Activated naive CD8-positive, alpha-beta T cell treated with anti-CD3 and anti-CD28 coated beads for 36 hours (primary cell): ENCODE measurements around the gene VMP1. TPM values are rescaled to one million over a fixed set of nuclear protein-coding genes. Genes with fewer than 3 reads are reported as not detected.

Experiments used
- DNase-seq: peaks from one replicate; pipeline ENCODE4 v3.0.0; 2021
- H3K27ac Mint-ChIP-seq: one replicate; pipeline ENCODE4 v1.8.0; 2022; ENCODE audit warnings: mild to moderate bottlenecking, moderate library complexity, mixed read lengths
- H3K27me3 Mint-ChIP-seq: one replicate; pipeline ENCODE4 v1.8.0; 2022; ENCODE audit warnings: mild to moderate bottlenecking, mixed read lengths
- H3K36me3 Mint-ChIP-seq: one replicate; pipeline ENCODE4 v1.8.0; 2021; ENCODE audit warnings: mild to moderate bottlenecking, mixed read lengths
- H3K4me1 Mint-ChIP-seq: one replicate; pipeline ENCODE4 v1.8.0; 2021; ENCODE audit warnings: mixed read lengths
- H3K4me3 Mint-ChIP-seq: one replicate; pipeline ENCODE4 v1.8.0; 2022; ENCODE audit warnings: mild to moderate bottlenecking, moderate library complexity, mixed read lengths
- H3K9me3 Mint-ChIP-seq: one replicate; pipeline ENCODE4 v1.8.0; 2022; ENCODE audit warnings: mixed read lengths
- total RNA-seq, 2 experiments: library from RNA; stranded (reverse); gene quantifications; one replicate each; pipeline ENCODE4 v1.2.3, GENCODE V29; 2021

VMP1 gene
- total RNA-seq, 2 experiments from 2014 or later: 137 to 143 TPM

DNA sequence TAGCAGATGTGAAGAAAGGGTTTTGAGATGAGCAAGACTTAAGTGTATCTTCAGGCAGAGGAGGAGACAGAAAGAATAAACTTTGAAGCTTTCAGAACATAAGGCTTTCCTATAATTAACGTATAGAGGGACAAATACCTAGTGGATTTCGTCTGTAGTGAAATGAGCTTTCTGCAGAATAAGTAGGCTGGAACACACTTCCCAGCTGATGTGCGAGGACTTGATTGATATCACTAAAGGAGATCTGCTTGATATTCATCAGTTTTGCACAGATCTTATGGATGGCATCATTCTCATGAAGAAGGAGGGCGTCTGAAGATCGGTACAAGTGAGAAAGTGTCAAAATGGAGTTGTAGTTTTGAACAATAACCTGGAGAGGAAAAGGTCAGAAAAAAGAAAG lies 170.5 kb downstream of the VMP1 start:
- no peaks in the 10 kb centered on the region for H3K9me3 Mint-ChIP-seq
- H3K4me3 Mint-ChIP-seq: no peak overlapping the region
- H3K27me3 Mint-ChIP-seq: no peaks in the 10 kb centered on the region
- no peak for DNase-seq
- peak overlapping the region; percentile 8 for H3K27ac Mint-ChIP-seq
- no peaks in the 10 kb centered on the region for H3K4me1 Mint-ChIP-seq
- H3K36me3 Mint-ChIP-seq: peaks cover 10% of the 10 kb centered on the region

DNA sequence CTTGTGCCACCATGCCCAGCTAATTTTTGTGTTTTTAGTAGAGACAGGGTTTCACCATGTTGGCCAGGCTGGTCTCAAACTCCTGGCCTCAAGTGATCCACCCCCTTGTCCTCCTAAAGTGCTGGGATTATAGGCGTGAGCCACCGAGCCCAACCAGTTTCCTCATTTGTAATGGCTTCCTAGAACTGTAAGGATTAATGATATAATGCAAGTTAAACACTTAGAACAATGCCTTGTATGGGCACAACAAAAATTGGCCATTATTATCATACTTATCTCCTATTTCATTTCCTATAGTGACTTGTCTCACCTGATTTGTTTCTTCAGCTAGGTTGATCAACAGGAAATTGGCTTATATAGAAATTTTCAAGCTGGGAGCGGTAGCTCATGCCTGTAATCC lies 171.2 kb downstream of the VMP1 start:
- H3K27ac Mint-ChIP-seq: no peak overlapping the region
- peaks cover 10% of the 10 kb centered on the region for H3K36me3 Mint-ChIP-seq
- no peak overlapping the region for H3K4me3 Mint-ChIP-seq
- no peaks in the 10 kb centered on the region for H3K9me3 Mint-ChIP-seq
- DNase-seq: no peak
- no peaks in the 10 kb centered on the region for H3K4me1 Mint-ChIP-seq
- H3K27me3 Mint-ChIP-seq: no peaks in the 10 kb centered on the region

- no peak for DNase-seq
- H3K4me3 Mint-ChIP-seq: no peak overlapping the region
- H3K9me3 Mint-ChIP-seq: no peaks in the 10 kb centered on the region
- H3K27me3 Mint-ChIP-seq: no peaks in the 10 kb centered on the region
- H3K27ac Mint-ChIP-seq: no peak overlapping the region
- peaks cover 18% of the 10 kb centered on the region for H3K36me3 Mint-ChIP-seq
- H3K4me1 Mint-ChIP-seq: peaks cover 10% of the 10 kb centered on the region
Observed at GRCh38 chr17:59884861-59885260, 177.4 kb downstream of the VMP1 start.

- Mint-ChIP-seq H3K27me3 (no peaks in the 10 kb centered on the region), H3K9me3 (no peaks in the 10 kb centered on the region), H3K36me3 (peaks cover 19% of the 10 kb centered on the region), H3K4me1 (peaks cover 27% of the 10 kb centered on the region), H3K4me3 (no peak overlapping the region), H3K27ac (no peak overlapping the region)
- DNase-seq: no peak
Observed at GRCh38 chr17:59888145-59888750, 180.8 kb downstream of the VMP1 start.

DNA sequence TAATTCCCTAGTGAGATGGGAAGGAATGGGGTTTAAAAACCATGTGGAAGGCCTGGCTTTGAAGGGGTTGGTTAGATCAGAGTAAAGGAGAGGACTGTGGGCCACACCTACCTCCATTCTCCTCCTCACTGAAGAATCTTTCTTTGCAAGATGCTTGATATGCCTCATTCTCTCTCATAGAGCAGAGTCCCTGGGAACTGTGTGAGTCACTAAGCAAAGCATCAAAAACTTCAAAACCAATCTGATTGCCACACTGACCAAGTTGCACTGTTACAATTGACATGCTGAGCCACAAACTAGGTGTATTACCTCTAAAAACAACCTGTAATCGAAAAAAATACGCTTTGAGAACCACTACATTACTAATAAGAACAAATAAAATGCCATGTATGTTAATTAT lies 183.3 kb downstream of the VMP1 start:
- Mint-ChIP-seq H3K4me1 (peaks cover 35% of the 10 kb centered on the region), H3K27me3 (no peaks in the 10 kb centered on the region), H3K36me3 (peaks cover 18% of the 10 kb centered on the region), H3K27ac (peak overlapping the region; percentile 43), H3K9me3 (no peaks in the 10 kb centered on the region), H3K4me3 (peak overlapping the region; percentile 54)
- DNase-seq: no peak

Other genes starting within 250 kb of the VMP1 start
- 10 to 100 TPM; 23.3 to 24.0 TPM for gene DHX40, start 142.0 kb upstream of the VMP1 start, total RNA-seq
- 100 to 1,000 TPM; 154 to 161 TPM for gene CLTC, start 87.8 kb upstream of the VMP1 start, total RNA-seq
- gene PTRH2, start 224 bp upstream of the VMP1 start, total RNA-seq: 10 to 100 TPM; 52.7 to 55.2 TPM
- 1 to 10 TPM; 7.6 to 7.8 TPM for gene TUBD1, start 185.3 kb downstream of the VMP1 start, total RNA-seq
- gene RPS6KB1, start 185.5 kb downstream of the VMP1 start, total RNA-seq: 10 to 100 TPM; 47.9 to 61.6 TPM